ENCODE measurements around the gene ADAMTS1.

DNA sequence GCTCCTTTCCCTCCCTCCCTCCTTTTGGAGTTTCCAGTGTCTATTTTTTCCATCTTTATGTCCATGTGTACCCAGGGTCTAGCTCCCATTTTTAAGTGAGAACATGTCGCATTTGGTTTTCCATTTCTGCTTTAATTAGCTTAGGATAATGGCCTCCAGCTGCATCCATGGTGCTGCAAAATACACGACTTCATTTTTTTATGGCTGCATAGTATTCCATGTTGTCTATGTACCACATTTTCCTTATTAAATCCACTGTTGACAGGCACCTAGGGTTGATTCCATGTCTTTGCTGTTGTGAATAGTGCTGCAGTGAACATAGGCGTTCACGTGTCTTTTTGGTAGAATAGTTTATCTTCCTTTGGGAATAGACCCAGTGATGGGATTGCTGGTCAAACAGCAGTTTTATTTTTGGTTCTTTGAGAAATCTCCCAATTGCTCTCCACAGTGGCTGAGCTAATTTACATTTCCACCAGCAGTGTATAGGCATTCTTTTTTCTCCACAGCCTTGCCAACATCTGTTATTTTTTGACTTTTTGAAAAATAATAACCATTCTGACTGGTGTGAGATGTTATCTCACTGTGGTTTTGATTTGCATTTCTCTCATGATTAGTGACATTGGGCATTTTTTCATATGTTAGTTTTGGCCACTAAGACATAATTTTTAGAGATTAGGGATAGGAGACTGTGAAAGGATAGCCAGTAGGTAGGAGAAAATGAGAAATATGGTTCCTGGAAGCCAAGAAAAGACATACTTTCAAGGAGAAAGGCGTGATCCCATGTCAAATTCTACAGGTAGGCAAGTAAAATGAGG, 50.4 kb downstream of the ADAMTS1 start:
- no peak for TF ChIP-seq IRF2 (CRISPR knock-in tag; IDR thresholded peaks at IDR 0.05)
- no peak for TF ChIP-seq ZNF44 (CRISPR knock-in tag; IDR thresholded peaks at IDR 0.05)
- TF ChIP-seq EP300 (IDR thresholded peaks at IDR 0.05; ENCODE audit: low read depth in 2 of 2, low read length in 2 of 2), result no peak
- no peak for TF ChIP-seq EP300 (CRISPR knock-in tag; IDR thresholded peaks at IDR 0.05; ENCODE audit: borderline replicate concordance)
- no peak for TF ChIP-seq ZBTB42 (CRISPR knock-in tag; IDR thresholded peaks at IDR 0.05)
- TF ChIP-seq, protein P1, sequence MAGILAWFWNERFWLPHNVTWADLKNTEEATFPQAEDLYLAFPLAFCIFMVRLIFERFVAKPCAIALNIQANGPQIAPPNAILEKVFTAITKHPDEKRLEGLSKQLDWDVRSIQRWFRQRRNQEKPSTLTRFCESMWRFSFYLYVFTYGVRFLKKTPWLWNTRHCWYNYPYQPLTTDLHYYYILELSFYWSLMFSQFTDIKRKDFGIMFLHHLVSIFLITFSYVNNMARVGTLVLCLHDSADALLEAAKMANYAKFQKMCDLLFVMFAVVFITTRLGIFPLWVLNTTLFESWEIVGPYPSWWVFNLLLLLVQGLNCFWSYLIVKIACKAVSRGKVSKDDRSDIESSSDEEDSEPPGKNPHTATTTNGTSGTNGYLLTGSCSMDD (CRISPR knock-in tag; IDR thresholded peaks at IDR 0.05), result no peak
- TF ChIP-seq, protein P2, sequence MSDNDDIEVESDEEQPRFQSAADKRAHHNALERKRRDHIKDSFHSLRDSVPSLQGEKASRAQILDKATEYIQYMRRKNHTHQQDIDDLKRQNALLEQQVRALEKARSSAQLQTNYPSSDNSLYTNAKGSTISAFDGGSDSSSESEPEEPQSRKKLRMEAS (IDR thresholded peaks at IDR 0.05), result no peak
- TF ChIP-seq, protein P3, sequence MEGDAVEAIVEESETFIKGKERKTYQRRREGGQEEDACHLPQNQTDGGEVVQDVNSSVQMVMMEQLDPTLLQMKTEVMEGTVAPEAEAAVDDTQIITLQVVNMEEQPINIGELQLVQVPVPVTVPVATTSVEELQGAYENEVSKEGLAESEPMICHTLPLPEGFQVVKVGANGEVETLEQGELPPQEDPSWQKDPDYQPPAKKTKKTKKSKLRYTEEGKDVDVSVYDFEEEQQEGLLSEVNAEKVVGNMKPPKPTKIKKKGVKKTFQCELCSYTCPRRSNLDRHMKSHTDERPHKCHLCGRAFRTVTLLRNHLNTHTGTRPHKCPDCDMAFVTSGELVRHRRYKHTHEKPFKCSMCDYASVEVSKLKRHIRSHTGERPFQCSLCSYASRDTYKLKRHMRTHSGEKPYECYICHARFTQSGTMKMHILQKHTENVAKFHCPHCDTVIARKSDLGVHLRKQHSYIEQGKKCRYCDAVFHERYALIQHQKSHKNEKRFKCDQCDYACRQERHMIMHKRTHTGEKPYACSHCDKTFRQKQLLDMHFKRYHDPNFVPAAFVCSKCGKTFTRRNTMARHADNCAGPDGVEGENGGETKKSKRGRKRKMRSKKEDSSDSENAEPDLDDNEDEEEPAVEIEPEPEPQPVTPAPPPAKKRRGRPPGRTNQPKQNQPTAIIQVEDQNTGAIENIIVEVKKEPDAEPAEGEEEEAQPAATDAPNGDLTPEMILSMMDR (CRISPR knock-in tag; IDR thresholded peaks at IDR 0.05), result no peak
- no peak for TF ChIP-seq ZNF10 (CRISPR knock-in tag; IDR thresholded peaks at IDR 0.05; ENCODE audit: borderline replicate concordance, low read depth)
- TF ChIP-seq EZH2 (conservative IDR thresholded peaks at IDR 0.05; ENCODE audit: low read depth, low read length), result no peak
- no peak for TF ChIP-seq ZFAT (CRISPR knock-in tag; conservative IDR thresholded peaks at IDR 0.05)
- TF ChIP-seq JUN (CRISPR knock-in tag; IDR thresholded peaks at IDR 0.05), result no peak

Measured in HepG2 (cell line).